Measurements from ENCODE around the gene ZBBX.

ZBBX gene

GRCh38 chr3:167304077-167304476, 76.0 kb downstream of the ZBBX start:
- DNase-seq: no peak

GRCh38 chr3:167302678-167303077, 77.4 kb downstream of the ZBBX start:
- no peak for DNase-seq

- DNase-seq: no peak
These were observed 79.9 kb downstream of the ZBBX start for GRCh38 chr3:167300207-167300606.

GRCh38 chr3:167289435-167289834, 90.7 kb downstream of the ZBBX start:
- DNase-seq: no peak

GRCh38 chr3:167288737-167289136, 91.4 kb downstream of the ZBBX start:
- no peak for DNase-seq

GRCh38 chr3:167287308-167287707, 92.8 kb downstream of the ZBBX start:
- no peak for DNase-seq

- no peak for DNase-seq
These were observed 105.8 kb downstream of the ZBBX start for GRCh38 chr3:167274141-167274874.

- no peak for DNase-seq
These were observed 127.1 kb downstream of the ZBBX start for GRCh38 chr3:167253037-167253436.

GRCh38 chr3:167251678-167252077, 128.4 kb downstream of the ZBBX start:
- DNase-seq: no peak

GRCh38 chr3:167246252-167246651, 133.8 kb downstream of the ZBBX start:
- DNase-seq: no peak

- no peak for DNase-seq
These were observed 138.8 kb downstream of the ZBBX start for GRCh38 chr3:167241048-167241845.

- no peak for DNase-seq
These were observed 152.0 kb downstream of the ZBBX start for GRCh38 chr3:167228135-167228534.

- DNase-seq: no peak
These were observed 154.3 kb downstream of the ZBBX start for GRCh38 chr3:167225821-167226220.

- no peak for DNase-seq
These were observed 171.1 kb downstream of the ZBBX start for GRCh38 chr3:167209011-167209410.

- no peak for DNase-seq
These were observed 177.0 kb downstream of the ZBBX start for GRCh38 chr3:167203062-167203461.

- no peak for DNase-seq
These were observed 181.0 kb downstream of the ZBBX start for GRCh38 chr3:167198949-167199600.
